Measurements from ENCODE around the gene PDGFD. TPM values are rescaled to one million over a fixed set of nuclear protein-coding genes. Genes with fewer than 3 reads are reported as not detected.

Gene PDGFD
- total RNA-seq, 3 donors from 2014 or later (not counting 1 experiment from before 2014, with no cell fraction given): 23.2 to 41.2 (median 33.1) TPM

DNA sequence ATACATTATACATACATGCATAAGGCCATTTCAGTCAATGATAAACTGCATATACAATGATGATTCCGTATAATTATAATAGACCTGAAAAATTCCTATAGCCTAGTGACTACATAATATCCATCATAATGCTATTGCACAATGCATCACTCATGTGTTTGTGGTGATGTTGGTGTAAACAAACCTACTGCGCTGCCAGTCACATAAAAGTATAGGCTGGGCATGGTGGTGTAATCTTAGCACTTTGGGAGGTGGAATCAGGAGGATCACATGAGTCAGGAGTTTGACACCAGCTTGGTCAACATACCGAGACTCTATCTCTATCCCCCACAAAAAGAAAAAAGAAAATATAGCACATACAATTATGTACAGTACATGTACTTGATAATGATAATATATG, 291.2 kb downstream of the PDGFD start:
- intact Hi-C loops (cut with micrococcal nuclease): no loop called here
- no peak overlapping the region for H3K27ac ChIP-seq (ENCODE audit: low read length)
- no CpG with 5 or more reads among the region's 3 CpGs for WGBS (ENCODE audit: insufficient coverage)
- Mint-ChIP-seq H3K4me1 (peaks cover 45 to 58% of the 10 kb centered on the region in 2 donors), H3K27me3 (ENCODE audit: low read depth in 2 of 2) (no peaks in the 10 kb centered on the region), H3K9me3 (peaks cover 0 to 3% of the 10 kb centered on the region in 2 donors), H3K4me3 (peak overlapping the region; percentile 64), H3K27ac (peak overlapping the region in 1 of 2 donors; percentile 1), H3K36me3 (no peaks in the 10 kb centered on the region)
- no peaks in the 10 kb centered on the region for H3K36me3 ChIP-seq (ENCODE audit: control insufficient read depth, insufficient read depth, low read length)
- DNase-seq (no peak), ATAC-seq (peak; percentile 56 to 73 (median 72))
- peaks cover 6% of the 10 kb centered on the region for H3K4me1 ChIP-seq (ENCODE audit: control insufficient read depth, insufficient read depth, low read length)
- no peaks in the 10 kb centered on the region for H3K9me3 ChIP-seq (ENCODE audit: control insufficient read depth, insufficient read depth, low read length)
- no peak overlapping the region for H3K4me3 ChIP-seq (ENCODE audit: low read length)
- no peaks in the 10 kb centered on the region for H3K27me3 ChIP-seq (ENCODE audit: control insufficient read depth, insufficient read depth, low read length)
- TF ChIP-seq, protein P1, sequence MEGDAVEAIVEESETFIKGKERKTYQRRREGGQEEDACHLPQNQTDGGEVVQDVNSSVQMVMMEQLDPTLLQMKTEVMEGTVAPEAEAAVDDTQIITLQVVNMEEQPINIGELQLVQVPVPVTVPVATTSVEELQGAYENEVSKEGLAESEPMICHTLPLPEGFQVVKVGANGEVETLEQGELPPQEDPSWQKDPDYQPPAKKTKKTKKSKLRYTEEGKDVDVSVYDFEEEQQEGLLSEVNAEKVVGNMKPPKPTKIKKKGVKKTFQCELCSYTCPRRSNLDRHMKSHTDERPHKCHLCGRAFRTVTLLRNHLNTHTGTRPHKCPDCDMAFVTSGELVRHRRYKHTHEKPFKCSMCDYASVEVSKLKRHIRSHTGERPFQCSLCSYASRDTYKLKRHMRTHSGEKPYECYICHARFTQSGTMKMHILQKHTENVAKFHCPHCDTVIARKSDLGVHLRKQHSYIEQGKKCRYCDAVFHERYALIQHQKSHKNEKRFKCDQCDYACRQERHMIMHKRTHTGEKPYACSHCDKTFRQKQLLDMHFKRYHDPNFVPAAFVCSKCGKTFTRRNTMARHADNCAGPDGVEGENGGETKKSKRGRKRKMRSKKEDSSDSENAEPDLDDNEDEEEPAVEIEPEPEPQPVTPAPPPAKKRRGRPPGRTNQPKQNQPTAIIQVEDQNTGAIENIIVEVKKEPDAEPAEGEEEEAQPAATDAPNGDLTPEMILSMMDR (IDR thresholded peaks at IDR 0.05): no peak

DNA sequence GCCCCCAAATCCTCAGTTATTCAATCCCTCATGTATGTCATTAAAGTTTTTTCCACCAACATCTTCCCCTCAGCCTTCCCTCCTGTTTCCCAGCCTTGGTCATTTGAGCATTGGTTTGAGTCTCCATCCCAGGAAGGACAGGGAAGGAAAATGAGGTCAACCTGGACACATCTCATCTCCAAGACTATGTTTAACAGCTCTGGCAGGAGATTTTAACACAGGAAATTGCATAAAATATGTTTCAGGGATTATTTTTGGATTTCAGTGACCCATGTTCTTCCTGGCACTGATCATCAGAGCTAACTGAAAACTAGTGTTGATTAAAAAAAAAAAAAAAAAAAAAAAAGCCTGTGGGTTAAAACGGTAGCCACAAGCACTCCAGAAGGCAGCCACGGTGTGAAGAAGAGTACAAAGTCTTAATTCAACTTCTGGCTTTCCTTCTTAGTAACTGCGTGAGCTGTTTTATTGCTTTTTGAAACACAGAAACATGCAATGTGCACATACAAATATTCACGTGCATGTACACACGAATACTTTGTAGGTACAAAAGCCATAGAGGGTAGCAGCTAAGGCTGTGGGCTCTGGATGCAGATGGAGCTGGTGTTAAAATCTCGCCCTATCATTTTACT, 291.9 kb downstream of the PDGFD start:
- Histone ChIP-seq H3K9me3 (ENCODE audit: control insufficient read depth, insufficient read depth, low read length) (no peaks in the 10 kb centered on the region), H3K4me3 (ENCODE audit: low read length) (no peak overlapping the region), H3K4me1 (ENCODE audit: control insufficient read depth, insufficient read depth, low read length) (peaks cover 6% of the 10 kb centered on the region), H3K27ac (ENCODE audit: low read length) (no peak overlapping the region), H3K27me3 (ENCODE audit: control insufficient read depth, insufficient read depth, low read length) (no peaks in the 10 kb centered on the region), H3K36me3 (ENCODE audit: control insufficient read depth, insufficient read depth, low read length) (no peaks in the 10 kb centered on the region)
- Mint-ChIP-seq H3K9me3 (peaks cover 0 to 3% of the 10 kb centered on the region in 2 donors), H3K4me3 (peak overlapping the region; percentile 64), H3K4me1 (peaks cover 45 to 58% of the 10 kb centered on the region in 2 donors), H3K27ac (peak overlapping the region in 1 of 2 donors; percentile 1), H3K36me3 (no peaks in the 10 kb centered on the region), H3K27me3 (ENCODE audit: low read depth in 2 of 2) (no peaks in the 10 kb centered on the region)
- 24% methylated on average over 5 of the region's 6 CpGs for WGBS (ENCODE audit: insufficient coverage)
- DNase-seq (peak in 1 of 2 donors; percentile 4), ATAC-seq (peak; percentile 44 to 72 (median 54))
- intact Hi-C loops (cut with micrococcal nuclease): no loop called here
- TF ChIP-seq, protein P1 (IDR thresholded peaks at IDR 0.05): no peak

DNA sequence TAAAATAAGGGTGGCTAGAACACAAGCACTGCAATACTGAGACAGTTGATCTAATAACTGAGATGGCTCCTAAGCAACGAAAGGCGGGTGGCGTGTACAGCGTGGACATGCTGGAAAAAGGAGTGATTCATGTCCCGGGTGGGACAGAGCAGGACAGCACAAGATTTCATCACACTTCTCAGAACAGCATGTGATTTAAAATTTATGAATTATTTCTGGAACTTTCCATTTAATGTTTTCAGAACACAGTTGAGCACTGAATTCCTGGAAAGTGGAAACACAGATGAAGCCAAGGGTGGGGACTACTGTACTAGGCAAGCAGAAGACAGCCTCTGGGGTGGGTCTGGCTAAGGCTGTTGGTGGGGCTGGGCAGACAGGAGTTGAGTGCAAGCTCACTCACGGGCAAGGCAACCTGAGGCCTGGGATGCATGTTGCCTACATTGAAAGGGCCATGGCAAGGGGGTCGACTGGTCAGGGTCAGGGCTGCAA, 293.1 kb downstream of the PDGFD start:
- H3K27ac Mint-ChIP-seq: peak overlapping the region in 1 of 2 donors; percentile 23
- Histone ChIP-seq H3K9me3 (ENCODE audit: control insufficient read depth, insufficient read depth, low read length) (no peaks in the 10 kb centered on the region), H3K4me3 (ENCODE audit: low read length) (no peak overlapping the region)

More for the DNA sequence above, 293.1 kb downstream of the PDGFD start:
- DNase-seq (no peak), ATAC-seq (no peak)
- Mint-ChIP-seq H3K9me3 (peaks cover 0 to 3% of the 10 kb centered on the region in 2 donors), H3K36me3 (no peaks in the 10 kb centered on the region), H3K4me3 (peak overlapping the region; percentile 43), H3K27me3 (ENCODE audit: low read depth in 2 of 2) (no peaks in the 10 kb centered on the region), H3K4me1 (peaks cover 40 to 51% of the 10 kb centered on the region in 2 donors)
- H3K36me3 ChIP-seq (ENCODE audit: control insufficient read depth, insufficient read depth, low read length): no peaks in the 10 kb centered on the region
- TF ChIP-seq, protein P1 (IDR thresholded peaks at IDR 0.05): no peak
- no peaks in the 10 kb centered on the region for H3K27me3 ChIP-seq (ENCODE audit: control insufficient read depth, insufficient read depth, low read length)
- intact Hi-C loops (cut with micrococcal nuclease): no loop called here
- WGBS (ENCODE audit: insufficient coverage): 93% methylated on average over 7 of the region's 7 CpGs
- no peak overlapping the region for H3K27ac ChIP-seq (ENCODE audit: low read length)
- peaks cover 4% of the 10 kb centered on the region for H3K4me1 ChIP-seq (ENCODE audit: control insufficient read depth, insufficient read depth, low read length)

Data from natural killer cell (primary cell).